H1 (cell line): ENCODE measurements around the gene RAD51B. TPM values are rescaled to one million over a fixed set of nuclear protein-coding genes. Genes with fewer than 3 reads are reported as not detected.

Experiments
- CTCF ChIA-PET: fragments of 300-600 bp; sonication (Branson Sonifier 250); formaldehyde crosslinking; loops from one replicate; lab custom pipeline; 2021; ENCODE audit not compliant: partially characterized antibody; lab: Charles Lee
- POLR2A ChIA-PET: fragments of 300-600 bp; sonication (Branson Sonifier 250); formaldehyde crosslinking; loops from one replicate; lab custom pipeline; 2021; ENCODE audit warnings: inconsistent platforms; ENCODE audit not compliant: partially characterized antibody; lab: Charles Lee
- DNase-seq, 2 experiments: peaks; one replicate each; pipeline versions ENCODE4 v3.0.0 to v3.0.0-alpha.2; 2010 to 2022; ENCODE audit warnings: low spot score in 2 of 2, low read depth in 1 of 2, mixed read lengths in 1 of 2
- FAIRE-seq: peaks from 2 replicates; lab custom pipeline; 2011; peaks lifted over from hg19 to GRCh38; lab: Jason Lieb, UNC
- H2AFZ ChIP-seq: 2 replicates; pipeline ENCODE4 v1.8.1; 2012; ENCODE audit warnings: low read length, inconsistent platforms
- H2AK5ac ChIP-seq: 2 replicates; pipeline ENCODE4 v1.6.1; 2013; ENCODE audit warnings: low read depth, low read length
- H2BK120ac ChIP-seq: replicated peaks from 2 replicates; pipeline ENCODE3; 2013; ENCODE audit warnings: low read depth, low read length, inconsistent platforms
- H2BK12ac ChIP-seq: 2 replicates; pipeline ENCODE4 v1.6.1; 2013; ENCODE audit warnings: low read depth, low read length
- H2BK15ac ChIP-seq: 2 replicates; pipeline ENCODE4 v1.6.1; 2013; ENCODE audit warnings: low read length
- H2BK20ac ChIP-seq: 2 replicates; pipeline ENCODE4 v1.6.1; 2013; ENCODE audit warnings: low read length
- H2BK5ac ChIP-seq: 2 replicates; pipeline ENCODE4 v1.6.1; 2013; ENCODE audit warnings: low read depth, low read length
- H3K14ac ChIP-seq: 2 replicates; pipeline ENCODE4 v1.6.1; 2013; ENCODE audit warnings: inconsistent platforms; ENCODE audit not compliant: insufficient read length
- H3K18ac ChIP-seq: 2 replicates; pipeline ENCODE4 v1.6.1; 2013; ENCODE audit warnings: low read length; ENCODE audit errors: extremely low read depth
- H3K23ac ChIP-seq: 2 replicates; pipeline ENCODE4 v1.6.1; 2013; ENCODE audit warnings: inconsistent platforms; ENCODE audit not compliant: insufficient read length
- H3K23me2 ChIP-seq: 2 replicates; pipeline ENCODE4 v1.6.1; 2013; ENCODE audit warnings: low read depth, low read length
- H3K27ac ChIP-seq: 2 replicates; pipeline ENCODE4 v1.6.1; 2011; ENCODE audit warnings: low read depth, low read length, inconsistent platforms
- H3K27me3 ChIP-seq, 4 experiments: replicated peaks in 1 of 4; 1 replicate in 1 of 4; 2 replicates in 3 of 4; pipeline versions ENCODE4 v1.6.1 to v1.8.1; 2011 to 2013; ENCODE audit warnings: low read length in 3 of 4, mild to moderate bottlenecking in 3 of 4, inconsistent platforms in 2 of 4, mixed read lengths in 2 of 4, moderate library complexity in 1 of 4; ENCODE audit not compliant: control insufficient read depth in 3 of 4, insufficient read depth in 3 of 4; ENCODE audit errors: extremely low read depth in 1 of 4
- H3K36me3 ChIP-seq, 4 experiments: 2 replicates each; pipeline versions ENCODE4 v1.6.1 to v1.8.1; 2011 to 2013; ENCODE audit warnings: mild to moderate bottlenecking in 4 of 4, low read length in 3 of 4, moderate library complexity in 2 of 4, control low read depth in 1 of 4, inconsistent platforms in 1 of 4; ENCODE audit not compliant: insufficient read depth in 4 of 4, control insufficient read depth in 2 of 4
- H3K4ac ChIP-seq: replicated peaks from 2 replicates; pipeline ENCODE3; 2013; ENCODE audit warnings: low read length, low read depth, mixed read lengths, inconsistent platforms; ENCODE audit not compliant: insufficient read length
- H3K4me1 ChIP-seq, 4 experiments: replicated peaks in 1 of 4; 1 replicate in 1 of 4; 2 replicates in 3 of 4; pipeline versions ENCODE4 v1.6.1 to v1.8.1; 2011 to 2013; ENCODE audit warnings: low read length in 3 of 4, inconsistent platforms in 2 of 4, mixed read lengths in 1 of 4; ENCODE audit not compliant: insufficient read depth in 4 of 4, control insufficient read depth in 3 of 4
- H3K4me2 ChIP-seq, 2 experiments: 2 replicates each; pipeline versions ENCODE4 v1.6.1 to v1.8.1; 2011 to 2013; ENCODE audit warnings: low read depth in 2 of 2, low read length in 2 of 2, control low read depth in 1 of 2, inconsistent platforms in 1 of 2, mild to moderate bottlenecking in 1 of 2; ENCODE audit not compliant: insufficient read depth in 1 of 2
- H3K4me3 ChIP-seq, 4 experiments: fragments of 200-600, 300-600 bp in 1 of 4; sonication (generic), shearing (Covaris generic), sonication (Bioruptor Twin) in 1 of 4; 2 replicates each; pipeline versions ENCODE4 v1.5.1 to v1.8.1; 2011 to 2016; ENCODE audit warnings: low read length in 4 of 4, low read depth in 3 of 4, control low read depth in 2 of 4, inconsistent platforms in 2 of 4, mild to moderate bottlenecking in 2 of 4, mixed read lengths in 1 of 4, moderate library complexity in 1 of 4; ENCODE audit not compliant: insufficient read depth in 2 of 4; ENCODE audit errors: extremely low read depth in 1 of 4
- H3K56ac ChIP-seq: replicated peaks from 2 replicates; pipeline ENCODE3; 2013; ENCODE audit warnings: low read depth, mild to moderate bottlenecking, mixed read lengths, low read length, inconsistent platforms; ENCODE audit not compliant: insufficient read length
- H3K79me1 ChIP-seq: 2 replicates; pipeline ENCODE4 v1.6.1; 2013; ENCODE audit warnings: low read depth, low read length, control low read depth
- H3K79me2 ChIP-seq, 2 experiments: 2 replicates each; pipeline versions ENCODE4 v1.6.1 to v1.8.1; 2012 to 2013; ENCODE audit warnings: low read length in 2 of 2, mild to moderate bottlenecking in 2 of 2, inconsistent platforms in 1 of 2; ENCODE audit not compliant: insufficient read depth in 2 of 2, control insufficient read depth in 1 of 2
- H3K9ac ChIP-seq, 4 experiments: replicated peaks in 1 of 4; 1 replicate in 1 of 4; 2 replicates in 3 of 4; pipeline versions ENCODE4 v1.6.1 to v1.8.1; 2011 to 2013; ENCODE audit warnings: low read depth in 3 of 4, low read length in 3 of 4, control low read depth in 2 of 4, mild to moderate bottlenecking in 2 of 4, moderate library complexity in 2 of 4, inconsistent platforms in 1 of 4; ENCODE audit errors: extremely low read depth in 1 of 4
- H3K9me3 ChIP-seq, 2 experiments: 2 replicates each; pipeline versions ENCODE4 v1.6.1 to v1.8.1; 2012 to 2013; ENCODE audit warnings: mild to moderate bottlenecking in 2 of 2, moderate library complexity in 2 of 2, control low read depth in 1 of 2, inconsistent platforms in 1 of 2, low read depth in 1 of 2, low read length in 1 of 2, mixed read lengths in 1 of 2; ENCODE audit not compliant: insufficient read depth in 2 of 2
- H4K20me1 ChIP-seq, 2 experiments: replicated peaks in 1 of 2; 2 replicates each; pipeline versions ENCODE3 to v1.8.1; 2011 to 2013; ENCODE audit warnings: inconsistent platforms in 2 of 2, low read length in 2 of 2, mild to moderate bottlenecking in 1 of 2; ENCODE audit not compliant: insufficient read depth in 2 of 2, control insufficient read depth in 1 of 2
- H4K5ac ChIP-seq: 2 replicates; pipeline ENCODE4 v1.6.1; 2013; ENCODE audit warnings: low read length, low read depth, mixed read lengths, inconsistent platforms; ENCODE audit not compliant: insufficient read length
- H4K8ac ChIP-seq: 2 replicates; pipeline ENCODE4 v1.8.0; 2013; ENCODE audit warnings: mild to moderate bottlenecking, moderate library complexity, low read length, inconsistent platforms; ENCODE audit not compliant: insufficient read depth; ENCODE audit errors: extremely low read depth
- H4K91ac ChIP-seq: replicated peaks from 2 replicates; pipeline ENCODE3; 2013; ENCODE audit warnings: low read length, mixed read lengths, inconsistent platforms; ENCODE audit not compliant: insufficient read length
- GABPA ChIP-seq: IDR thresholded peaks from 2 replicates; pipeline ENCODE4 v1.6.1; 2011; ENCODE audit warnings: mild to moderate bottlenecking, low read length, moderate library complexity, borderline replicate concordance; ENCODE audit not compliant: insufficient read depth
- WGBS, 2 experiments: shearing (Covaris generic) in 1 of 2; methylation state at CpG; one replicate each; pipeline versions ENCODE4 v1.1.6 to v1.1.7; 2013 to 2015; ENCODE audit warnings: low lambda C conversion rate in 2 of 2, mixed read lengths in 2 of 2, inconsistent platforms in 1 of 2, low coverage in 1 of 2, missing lambda C conversion rate in 1 of 2; ENCODE audit not compliant: insufficient replicate concordance in 2 of 2, insufficient coverage in 1 of 2, insufficient read length in 1 of 2; ENCODE audit errors: extremely low coverage in 1 of 2, missing lambda C conversion rate in 1 of 2; 5-methylcytosine and 5-hydroxymethylcytosine counted together
- polyA plus RNA-seq, 7 experiments: library from polyadenylated mRNA; depleted of rRNA in 3 of 7; stranded (reverse) in 5 of 7; unstranded in 2 of 7; fragments of >200 nt in 5 of 7; fragments of 200-250 nt in 2 of 7; gene quantifications; 1 replicate in 5 of 7; 2 replicates in 1 of 7; 4 replicates in 1 of 7; pipeline versions ENCODE4 v1.2.1 to v1.2.3, GENCODE V29; 2011 to 2013; ENCODE audit warnings: missing spikeins in 2 of 7, mixed read lengths in 2 of 7
- total RNA-seq: library from RNA; stranded (reverse); fragmentation: NEBNext Ultra II Directional; extraction: Animal tissue kit (Norgen Biotek cat#: 25700); gene quantifications from 2 replicates; pipeline ENCODE4 v1.2.1, GENCODE V29; 2021

The RAD51B gene
- total and polyA plus RNA-seq, 2 of the 8 experiments (the other 6 are each of a cell fraction or from before 2014, with no cell fraction given), result 3.9 to 14.9 TPM

DNA sequence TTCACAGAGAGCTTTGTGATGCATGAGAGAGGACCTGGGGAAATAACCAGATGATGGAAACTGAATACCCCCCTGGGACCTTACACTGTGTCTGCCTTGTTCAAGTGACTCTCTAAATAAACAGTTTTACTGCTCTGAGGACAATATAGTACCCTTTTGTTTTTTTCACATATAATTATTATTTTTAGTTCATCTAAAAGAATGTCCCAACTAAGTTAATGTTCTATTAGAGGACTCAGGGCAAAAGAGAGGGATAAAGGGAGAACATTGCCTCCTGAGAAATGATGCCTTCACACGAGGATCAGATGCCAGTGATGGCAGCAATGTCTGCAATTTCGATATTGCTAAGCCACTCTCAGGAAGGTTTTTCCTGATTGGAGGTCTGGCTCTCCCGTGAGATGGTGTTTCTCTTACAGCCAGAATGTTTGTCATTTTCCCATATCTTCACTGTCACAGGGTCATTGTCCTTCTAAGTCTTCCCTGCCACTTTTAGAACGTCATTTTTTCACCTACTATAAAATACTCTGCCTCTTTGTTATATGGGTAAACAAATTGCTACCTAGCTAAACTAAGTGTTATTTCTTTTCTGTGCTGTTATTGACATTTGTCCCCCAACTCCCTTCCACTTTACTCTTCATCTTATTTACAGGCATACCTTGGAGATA is 201.6 kb downstream of the RAD51B start:
- Histone ChIP-seq H3K23ac (no peak overlapping the region), H3K4me3 (no peak overlapping the region), H4K5ac (no peak overlapping the region), H4K91ac (no peak overlapping the region), H3K27ac (no peak overlapping the region), H3K14ac (no peak overlapping the region), H2BK20ac (no peak overlapping the region; the same call in 1 of the 2 replicates), H2BK15ac (no peak overlapping the region), H3K9me3 (peaks cover 0 to 3% of the 10 kb centered on the region in 2 experiments; a peak in 1 of 4 replicates), H4K8ac (no peak overlapping the region), H2AK5ac (no peak overlapping the region), H3K4me1 (peaks cover 0 to 3% (median 1%) of the 10 kb centered on the region in 4 experiments; a peak in 2 of 7 replicates), H3K79me1 (no peaks in the 10 kb centered on the region), H3K9ac (no peak overlapping the region), H4K20me1 (no peaks in the 10 kb centered on the region), H2BK12ac (no peak overlapping the region), H2BK5ac (no peak overlapping the region), H3K56ac (no peak overlapping the region), H3K18ac (no peak overlapping the region), H3K27me3 (no peaks in the 10 kb centered on the region), H3K4me2 (no peak overlapping the region), H3K23me2 (no peaks in the 10 kb centered on the region), H3K4ac (no peak overlapping the region), H3K36me3 (no peaks in the 10 kb centered on the region; a peak in 1 of 8 replicates), H2BK120ac (no peak overlapping the region), H3K79me2 (no peaks in the 10 kb centered on the region), H2AFZ (no peak overlapping the region)
- DNase-seq (no peak), FAIRE-seq (no peak)
- WGBS, 2 experiments, result 92% methylated on average over 4 of the region's 4 CpGs; no CpG with 5 or more reads in 1 of the 2 experiments
- no peak for TF ChIP-seq GABPA
- ChIA-PET CTCF (no interaction called here), POLR2A (no interaction called here)
